Endothelial cell of umbilical vein (primary cell): Measurements from ENCODE around the gene ANO1. TPM values are rescaled to one million over a fixed set of nuclear protein-coding genes. Genes with fewer than 3 reads are reported as not detected.

ENCODE experiments used
- BruUV-seq: library from RNA; stranded (reverse); fragments of 400-500 nt; replicated peaks from 2 replicates; lab custom pipeline; 2021; lab: Mats Ljungman, UMichigan
- CTCF ChIA-PET: fragments of 300-600, 350-600 bp; sonication (Branson Sonifier 250); formaldehyde crosslinking; loops from one replicate; lab custom pipeline; 2021; ENCODE audit warnings: antibody characterized with exemption, inconsistent platforms; lab: Charles Lee
- POLR2A ChIA-PET: fragments of 300-600, 350-600 bp; sonication (Branson Sonifier 250); formaldehyde crosslinking; loops from one replicate; lab custom pipeline; 2021; ENCODE audit warnings: antibody characterized with exemption, inconsistent platforms; lab: Charles Lee
- DNase-seq: peaks from one replicate; pipeline ENCODE4 v3.0.0-alpha.2; 2011; ENCODE audit warnings: low read depth, low spot score
- FAIRE-seq: peaks from 2 replicates; lab custom pipeline; 2011; peaks lifted over from hg19 to GRCh38; lab: Jason Lieb, UNC
- H2AFZ ChIP-seq: 2 replicates; pipeline ENCODE4 v1.6.0; 2012; ENCODE audit warnings: low read depth, low read length, control low read depth, inconsistent platforms
- H3K27ac ChIP-seq: 2 replicates; pipeline ENCODE4 v1.5.1; 2011; ENCODE audit warnings: low read depth, mild to moderate bottlenecking, control low read depth, low read length, moderate library complexity; ENCODE audit not compliant: insufficient read depth
- H3K27me3 ChIP-seq, 2 experiments: 2 replicates each; pipeline versions ENCODE4 v1.6.0 to v1.6.1; 2011; ENCODE audit warnings: low read length in 2 of 2, mixed read lengths in 1 of 2; ENCODE audit not compliant: control insufficient read depth in 2 of 2, insufficient read depth in 2 of 2
- H3K36me3 ChIP-seq, 2 experiments: 2 replicates in 1 of 2; 3 replicates in 1 of 2; pipeline ENCODE4 v1.5.1; 2011; ENCODE audit warnings: low read length in 2 of 2, mild to moderate bottlenecking in 1 of 2, moderate library complexity in 1 of 2; ENCODE audit not compliant: control insufficient read depth in 2 of 2, insufficient read depth in 2 of 2; ENCODE audit errors: extremely low read depth in 1 of 2
- H3K4me1 ChIP-seq: 3 replicates; pipeline ENCODE4 v1.5.1; 2011; ENCODE audit warnings: mild to moderate bottlenecking, low read length; ENCODE audit not compliant: control insufficient read depth, insufficient read depth; ENCODE audit errors: extremely low read depth
- H3K4me2 ChIP-seq: 2 replicates; pipeline ENCODE4 v1.6.1; 2011; ENCODE audit warnings: low read length, control low read depth, mixed read lengths; ENCODE audit not compliant: insufficient read depth
- H3K4me3 ChIP-seq, 3 experiments: fragments of 200-600 bp in 1 of 3; sonication (generic), shearing (Covaris generic) in 1 of 3; replicated peaks in 1 of 3; 2 replicates each; pipeline ENCODE4 v1.5.1; 2011 to 2016; ENCODE audit warnings: control low read depth in 3 of 3, low read length in 3 of 3, mild to moderate bottlenecking in 2 of 3, inconsistent platforms in 1 of 3, low read depth in 1 of 3, moderate library complexity in 1 of 3; ENCODE audit not compliant: insufficient read depth in 1 of 3
- H3K79me2 ChIP-seq: 2 replicates; pipeline ENCODE4 v1.6.0; 2012; ENCODE audit warnings: low read length, inconsistent platforms; ENCODE audit not compliant: control insufficient read depth, insufficient read depth
- H3K9ac ChIP-seq: replicated peaks from 2 replicates; pipeline ENCODE3; 2011; ENCODE audit warnings: low read length, control low read depth; ENCODE audit not compliant: insufficient read depth; ENCODE audit errors: extremely low read depth
- H3K9me1 ChIP-seq: replicated peaks from 3 replicates; pipeline ENCODE4 v1.6.0; 2011; ENCODE audit warnings: mild to moderate bottlenecking, low read length; ENCODE audit not compliant: control insufficient read depth, insufficient read depth; ENCODE audit errors: extremely low read depth
- H3K9me3 ChIP-seq: replicated peaks from 2 replicates; pipeline ENCODE4 v1.5.1; 2012; ENCODE audit warnings: low read length, inconsistent platforms; ENCODE audit not compliant: control insufficient read depth, insufficient read depth
- H4K20me1 ChIP-seq: replicated peaks from 2 replicates; pipeline ENCODE3; 2011; ENCODE audit warnings: mild to moderate bottlenecking, low read length; ENCODE audit not compliant: control insufficient read depth, insufficient read depth; ENCODE audit errors: extremely low read depth
- EZH2 ChIP-seq: IDR thresholded peaks from 2 replicates; pipeline ENCODE4 v1.6.1; 2012; ENCODE audit warnings: borderline replicate concordance, low read depth, mild to moderate bottlenecking, moderate library complexity, low read length, inconsistent platforms; ENCODE audit not compliant: severe bottlenecking
- FOS ChIP-seq: IDR thresholded peaks from 2 replicates; pipeline ENCODE4 v1.6.1; 2011; ENCODE audit warnings: mild to moderate bottlenecking, low read length, moderate library complexity, borderline replicate concordance; ENCODE audit not compliant: insufficient read depth
- GATA2 ChIP-seq: IDR thresholded peaks from 2 replicates; pipeline ENCODE4 v1.7.0; 2011; ENCODE audit warnings: low read depth, mild to moderate bottlenecking, moderate library complexity, mixed read lengths, low read length; ENCODE audit not compliant: insufficient read length, insufficient read depth
- JUN ChIP-seq: IDR thresholded peaks from 2 replicates; pipeline ENCODE4 v1.6.1; 2011; ENCODE audit warnings: borderline replicate concordance, low read depth; ENCODE audit not compliant: insufficient read length, insufficient read depth
- MYC ChIP-seq: IDR thresholded peaks from one replicate; pipeline ENCODE4 v1.6.1; 2011; ENCODE audit warnings: mild to moderate bottlenecking, low read depth, low read length
- POLR2A ChIP-seq: IDR thresholded peaks from 2 replicates; pipeline ENCODE4 v1.6.1; 2012; ENCODE audit warnings: low read depth, mild to moderate bottlenecking, control low read depth, low read length
- POLR2AphosphoS5 ChIP-seq: IDR thresholded peaks from 2 replicates; pipeline ENCODE4 v1.6.1; 2012; ENCODE audit warnings: low read depth, mild to moderate bottlenecking, control low read depth, low read length, moderate library complexity; ENCODE audit not compliant: insufficient read depth
- dilution Hi-C: fragments of 300-500 bp; cut with MboI; formaldehyde crosslinking; loops from one replicate; pipeline ENCODE4 v1.15.0; 2019; ENCODE audit warnings: low sequenced_read_pairs; ENCODE audit not compliant: extremely low pct_ligation_motif_present
- intact Hi-C: fragments of 100-400 bp; cut with micrococcal nuclease; formaldehyde crosslinking; loops from one replicate; pipeline ENCODE4 v1.10.0; 2022
- polyA plus RNA-seq, 4 experiments: library from polyadenylated mRNA; depleted of rRNA in 3 of 4; stranded (reverse) in 3 of 4; unstranded in 1 of 4; fragments of >200 nt; gene quantifications; 2 replicates each; pipeline versions ENCODE4 v1.2.1 to v1.2.3, GENCODE V29; 2011 to 2012; ENCODE audit warnings: missing spikeins in 1 of 4
- total RNA-seq: library from RNA; stranded (reverse); gene quantifications from 2 replicates; pipeline ENCODE4 v1.2.3, GENCODE V29; 2021
- TF ChIP-seq, protein P1 (sequence below), 2 donors: IDR thresholded peaks; 1 replicate in 1 of 2; 2 replicates in 1 of 2; pipeline ENCODE4 v1.5.1; 2011; ENCODE audit warnings: low read length in 2 of 2, mild to moderate bottlenecking in 2 of 2, moderate library complexity in 2 of 2, control low read depth in 1 of 2, inconsistent platforms in 1 of 2, low read depth in 1 of 2; ENCODE audit not compliant: insufficient read depth in 1 of 2; ENCODE audit errors: extremely low read depth in 1 of 2
- TF ChIP-seq, protein P2 (sequence below): IDR thresholded peaks from 2 replicates; pipeline ENCODE4 v1.6.1; 2011; ENCODE audit not compliant: insufficient read depth, insufficient read length

The ANO1 gene
- total and polyA plus RNA-seq, 2 donors (not counting 3 experiments of a cell fraction or from before 2014, with no cell fraction given), result 0.03 to 0.40 TPM

DNA sequence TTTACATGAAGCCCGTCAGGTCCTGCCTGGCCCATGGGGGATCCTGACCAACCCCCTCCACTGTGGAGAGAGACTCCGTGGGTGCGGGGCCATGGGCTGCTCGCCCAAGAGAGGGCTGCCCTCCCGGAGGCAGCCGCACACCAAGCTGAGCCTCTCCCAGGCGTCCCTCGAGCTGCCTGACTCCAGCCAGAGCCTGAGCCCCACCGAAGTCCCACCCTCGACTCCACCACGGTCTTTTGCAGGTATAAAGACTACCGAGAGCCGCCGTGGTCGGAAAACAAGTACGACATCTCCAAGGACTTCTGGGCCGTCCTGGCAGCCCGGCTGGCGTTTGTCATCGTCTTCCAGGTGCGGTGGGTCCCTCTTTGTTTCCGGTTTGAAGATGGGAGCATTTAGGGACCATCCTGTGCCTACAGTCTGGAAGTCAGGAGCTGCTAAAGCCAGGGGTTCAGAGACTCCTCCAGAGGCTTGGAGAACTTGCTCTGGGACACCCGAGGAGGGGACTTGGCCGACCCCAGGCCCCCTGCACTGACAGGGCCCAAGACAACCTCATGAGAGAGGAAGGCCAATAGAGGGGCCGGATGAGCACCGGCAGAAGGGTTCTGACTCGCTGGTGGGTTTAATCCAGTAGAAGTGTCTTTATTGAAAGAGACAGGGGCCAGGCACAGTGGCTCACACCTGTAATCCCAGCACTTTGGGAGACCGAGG lies 107.4 kb downstream of the ANO1 start:
- no TSS peak for BruUV-seq
- Histone ChIP-seq H3K4me1 (no peaks in the 10 kb centered on the region), H3K27ac (no peak overlapping the region), H3K36me3 (no peaks in the 10 kb centered on the region), H2AFZ (no peak overlapping the region), H3K79me2 (no peaks in the 10 kb centered on the region), H3K9ac (no peak overlapping the region), H4K20me1 (no peaks in the 10 kb centered on the region), H3K27me3 (no peaks in the 10 kb centered on the region), H3K4me3 (no peak overlapping the region), H3K9me3 (no peaks in the 10 kb centered on the region), H3K4me2 (no peak overlapping the region), H3K9me1 (no peaks in the 10 kb centered on the region)
- CTCF ChIA-PET, result interaction anchor here (1.0 kb wide), 1 partner anchor 48 kb away, joined by 3 read pairs; no protein-coding TSS in a partner anchor
- FAIRE-seq (no peak), DNase-seq (no peak)
- TF ChIP-seq EZH2 (no peak), GATA2 (no peak), POLR2A (no peak), POLR2AphosphoS5 (no peak), MYC (no peak), JUN (no peak), FOS (no peak)
- TF ChIP-seq, protein P1, sequence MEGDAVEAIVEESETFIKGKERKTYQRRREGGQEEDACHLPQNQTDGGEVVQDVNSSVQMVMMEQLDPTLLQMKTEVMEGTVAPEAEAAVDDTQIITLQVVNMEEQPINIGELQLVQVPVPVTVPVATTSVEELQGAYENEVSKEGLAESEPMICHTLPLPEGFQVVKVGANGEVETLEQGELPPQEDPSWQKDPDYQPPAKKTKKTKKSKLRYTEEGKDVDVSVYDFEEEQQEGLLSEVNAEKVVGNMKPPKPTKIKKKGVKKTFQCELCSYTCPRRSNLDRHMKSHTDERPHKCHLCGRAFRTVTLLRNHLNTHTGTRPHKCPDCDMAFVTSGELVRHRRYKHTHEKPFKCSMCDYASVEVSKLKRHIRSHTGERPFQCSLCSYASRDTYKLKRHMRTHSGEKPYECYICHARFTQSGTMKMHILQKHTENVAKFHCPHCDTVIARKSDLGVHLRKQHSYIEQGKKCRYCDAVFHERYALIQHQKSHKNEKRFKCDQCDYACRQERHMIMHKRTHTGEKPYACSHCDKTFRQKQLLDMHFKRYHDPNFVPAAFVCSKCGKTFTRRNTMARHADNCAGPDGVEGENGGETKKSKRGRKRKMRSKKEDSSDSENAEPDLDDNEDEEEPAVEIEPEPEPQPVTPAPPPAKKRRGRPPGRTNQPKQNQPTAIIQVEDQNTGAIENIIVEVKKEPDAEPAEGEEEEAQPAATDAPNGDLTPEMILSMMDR (IDR thresholded peaks at IDR 0.05; ENCODE audit: extremely low read depth in 1 of 2, insufficient read depth in 1 of 2, low read depth in 1 of 2, low read length in 2 of 2), result no peak
- TF ChIP-seq, protein P2, sequence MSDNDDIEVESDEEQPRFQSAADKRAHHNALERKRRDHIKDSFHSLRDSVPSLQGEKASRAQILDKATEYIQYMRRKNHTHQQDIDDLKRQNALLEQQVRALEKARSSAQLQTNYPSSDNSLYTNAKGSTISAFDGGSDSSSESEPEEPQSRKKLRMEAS, result no peak
- intact Hi-C loops (no loop called here), dilution Hi-C loops (loop anchor here (25.0 kb wide), 1 partner anchor 273 kb away; no protein-coding TSS in a partner anchor)
- POLR2A ChIA-PET, result no interaction called here
